CD14-positive monocyte (primary cell): ENCODE results near the gene DNAH7. TPM values are rescaled to one million over a fixed set of nuclear protein-coding genes. Genes with fewer than 3 reads are reported as not detected.

Experiments used
- DNase-seq, 3 donors: peaks; one replicate each; pipeline ENCODE4 v3.0.0-alpha.2; 2011 to 2022
- H2AFZ ChIP-seq: 2 replicates; pipeline ENCODE4 v1.6.0; 2012; ENCODE audit warnings: mild to moderate bottlenecking, low read depth, low read length, inconsistent platforms; ENCODE audit not compliant: insufficient read depth, poor library complexity, severe bottlenecking
- H3K27ac ChIP-seq, 2 donors: 1 replicate in 1 of 2; 2 replicates in 1 of 2; pipeline ENCODE4 v1.5.1; 2012 to 2013; ENCODE audit warnings: low read length in 2 of 2, control low read depth in 1 of 2, inconsistent platforms in 1 of 2, low read depth in 1 of 2, mild to moderate bottlenecking in 1 of 2
- H3K27me3 ChIP-seq, 2 donors: one replicate each; pipeline versions ENCODE4 v1.6.0 to v1.6.1; 2011 to 2013; ENCODE audit warnings: low read length in 2 of 2; ENCODE audit not compliant: control insufficient read depth in 2 of 2, insufficient read depth in 2 of 2
- H3K36me3 ChIP-seq, 2 donors: replicated peaks in 1 of 2; 1 replicate in 1 of 2; 2 replicates in 1 of 2; pipeline versions ENCODE4 v1.5.1 to v1.6.1; 2012 to 2013; ENCODE audit warnings: low read length in 2 of 2, control low read depth in 1 of 2, inconsistent platforms in 1 of 2, mild to moderate bottlenecking in 1 of 2; ENCODE audit not compliant: insufficient read depth in 2 of 2, control insufficient read depth in 1 of 2
- H3K4me1 ChIP-seq, 2 donors: 1 replicate in 1 of 2; 2 replicates in 1 of 2; pipeline versions ENCODE4 v1.5.1 to v1.6.1; 2012 to 2013; ENCODE audit warnings: low read length in 2 of 2, control low read depth in 1 of 2, inconsistent platforms in 1 of 2, mild to moderate bottlenecking in 1 of 2, moderate library complexity in 1 of 2; ENCODE audit not compliant: insufficient read depth in 2 of 2, control insufficient read depth in 1 of 2
- H3K4me2 ChIP-seq: replicated peaks from 2 replicates; pipeline ENCODE3; 2012; ENCODE audit warnings: low read length, moderate library complexity, mild to moderate bottlenecking; ENCODE audit not compliant: poor library complexity, severe bottlenecking; ENCODE audit errors: extremely low read depth
- H3K4me3 ChIP-seq, 3 experiments: fragments of 200-600 bp in 1 of 3; sonication (generic) in 1 of 3; replicated peaks in 1 of 3; 1 replicate in 2 of 3; 2 replicates in 1 of 3; pipeline ENCODE4 v1.5.1; 2011 to 2013; ENCODE audit warnings: low read length in 3 of 3, mild to moderate bottlenecking in 3 of 3, control low read depth in 2 of 3, low read depth in 2 of 3, inconsistent platforms in 1 of 3, moderate library complexity in 1 of 3
- H3K79me2 ChIP-seq: 2 replicates; pipeline ENCODE4 v1.6.0; 2012; ENCODE audit warnings: mild to moderate bottlenecking, control low read depth, inconsistent platforms, low read length, moderate library complexity; ENCODE audit not compliant: insufficient read depth
- H3K9ac ChIP-seq: 2 replicates; pipeline ENCODE4 v1.6.0; 2017; ENCODE audit warnings: low read length, mild to moderate bottlenecking; ENCODE audit not compliant: insufficient read depth, poor library complexity, severe bottlenecking
- H3K9me3 ChIP-seq, 2 donors: replicated peaks in 1 of 2; 1 replicate in 1 of 2; 2 replicates in 1 of 2; pipeline versions ENCODE4 v1.5.1 to v1.6.1; 2012 to 2013; ENCODE audit warnings: low read length in 2 of 2, control low read depth in 1 of 2; ENCODE audit not compliant: control insufficient read depth in 1 of 2, insufficient read depth in 1 of 2
- H4K20me1 ChIP-seq: 2 replicates; pipeline ENCODE4 v1.6.0; 2012; ENCODE audit warnings: mild to moderate bottlenecking, low read length, control low read depth, moderate library complexity; ENCODE audit not compliant: insufficient read depth
- H3K27ac Mint-ChIP-seq, 7 donors: one replicate each; pipeline ENCODE4 v1.8.0; 2020; ENCODE audit warnings: mild to moderate bottlenecking in 7 of 7, mixed read lengths in 7 of 7, moderate library complexity in 6 of 7, inconsistent platforms in 2 of 7
- H3K27me3 Mint-ChIP-seq, 3 donors: one replicate each; pipeline ENCODE4 v1.8.0; 2021 to 2022; ENCODE audit warnings: low read depth in 3 of 3, mild to moderate bottlenecking in 3 of 3, mixed read lengths in 3 of 3, moderate library complexity in 3 of 3, inconsistent platforms in 1 of 3
- H3K36me3 Mint-ChIP-seq, 2 donors: one replicate each; pipeline ENCODE4 v1.8.0; 2020; ENCODE audit warnings: mixed read lengths in 2 of 2, inconsistent platforms in 1 of 2, mild to moderate bottlenecking in 1 of 2
- H3K4me1 Mint-ChIP-seq: one replicate; pipeline ENCODE4 v1.8.0; 2020; ENCODE audit warnings: mild to moderate bottlenecking, mixed read lengths
- H3K4me3 Mint-ChIP-seq, 2 donors: one replicate each; pipeline ENCODE4 v1.8.0; 2020; ENCODE audit warnings: mild to moderate bottlenecking in 2 of 2, mixed read lengths in 2 of 2, moderate library complexity in 1 of 2
- H3K9me3 Mint-ChIP-seq, 7 donors: one replicate each; pipeline ENCODE4 v1.8.0; 2020 to 2022; ENCODE audit warnings: mixed read lengths in 7 of 7, mild to moderate bottlenecking in 6 of 7, moderate library complexity in 6 of 7, inconsistent platforms in 2 of 7
- CTCF ChIP-seq: fragments of 200-600 bp; IDR thresholded peaks from one replicate; pipeline ENCODE4 v1.8.0; 2022; ENCODE audit warnings: antibody characterized with exemption, mild to moderate bottlenecking
- WGBS: methylation state at CpG from one replicate; pipeline ENCODE4 v1.1.5; 2013; ENCODE audit warnings: missing lambda C conversion rate; ENCODE audit not compliant: insufficient coverage; 5-methylcytosine and 5-hydroxymethylcytosine counted together
- intact Hi-C, 2 donors: fragments of 100-400 bp; cut with micrococcal nuclease; formaldehyde crosslinking; loops; one replicate each; pipeline versions ENCODE4 v1.15.0 to v1.15.1; 2023
- polyA minus RNA-seq: library from RNA; depleted of rRNA, polyadenylated mRNA; stranded (reverse); fragments of >200 nt; gene quantifications from 2 replicates; pipeline ENCODE4 v1.2.3, GENCODE V29; 2012
- polyA plus RNA-seq, 3 donors: library from polyadenylated mRNA; depleted of rRNA in 1 of 3; unstranded in 2 of 3; stranded (reverse) in 1 of 3; fragments of 300-500 nt in 2 of 3; fragments of >200 nt in 1 of 3; fragmentation: Illumina TruSeq in 2 of 3; gene quantifications; 1 replicate in 2 of 3; 2 replicates in 1 of 3; pipeline ENCODE4 v1.2.3, GENCODE V29; 2012 to 2021
- total RNA-seq, 12 experiments: library from RNA in 1 of 12; stranded (reverse) in 1 of 12; fragments of 120-200 nt in 1 of 12; gene quantifications; one replicate each; pipeline ENCODE4 v1.2.4 and lab custom pipeline; 2013 to 2026; ENCODE audit warnings: mixed read lengths in 6 of 12, inconsistent platforms in 1 of 12

DNAH7 gene
- 0.04 TPM for total RNA-seq (2013)
- under 1 TPM in 1 of 3 donors, not detected in 2; 0.07 TPM for polyA plus RNA-seq
- polyA minus RNA-seq: under 0.01 and 0.16 TPM in 2 replicates
- total RNA-seq (lab: John Stamatoyannopoulos, UW): 0.13 to 11.0 (median 0.46) reads per million in 11 experiments

GRCh38 chr2:196068271-196069209 is at the start of gene DNAH7:
DNAH7 (minus strand) TSS chr2:196068837; CDS start chr2:196068711, 126 bp downstream.
- Mint-ChIP-seq H3K4me1 (peaks cover 7% of the 10 kb centered on the region), H3K36me3 (no peaks in the 10 kb centered on the region), H3K27ac (peak within 1 kb of the TSS; percentile 83 to 97 (median 90)), H3K9me3 (peaks cover 0 to 2% (median 0%) of the 10 kb centered on the region in 7 donors), H3K27me3 (peaks cover 0 to 2% (median 1%) of the 10 kb centered on the region in 3 donors), H3K4me3 (peak within 1 kb of the TSS; percentile 92 to 96)
- H3K9ac ChIP-seq: peak within 1 kb of the TSS; percentile 77
- no peaks in the 10 kb centered on the region for H4K20me1 ChIP-seq
- peak within 1 kb of the TSS; percentile 98 for H3K4me2 ChIP-seq
- TF ChIP-seq CTCF: peak; percentile 81
- intact Hi-C loops: no loop called here
- no peaks in the 10 kb centered on the region for H3K36me3 ChIP-seq
- H2AFZ ChIP-seq: peak within 1 kb of the TSS; percentile 91
- H3K4me3 ChIP-seq: peak within 1 kb of the TSS; percentile 71 to 94 (median 79)
- H3K27me3 ChIP-seq: no peaks in the 10 kb centered on the region
- H3K9me3 ChIP-seq: no peaks in the 10 kb centered on the region
- WGBS: 6% methylated on average over 31 of the region's 53 CpGs
- peaks cover 9 to 18% of the 10 kb centered on the region in 2 donors for H3K4me1 ChIP-seq
- no peaks in the 10 kb centered on the region for H3K79me2 ChIP-seq
- peak; percentile 81 to 88 (median 82) for DNase-seq
- H3K27ac ChIP-seq: peak within 1 kb of the TSS; percentile 54 to 86

- no peaks in the 10 kb centered on the region for H3K27me3 ChIP-seq
- H3K9ac ChIP-seq: no peak overlapping the region
- Mint-ChIP-seq H3K27me3 (no peaks in the 10 kb centered on the region), H3K27ac (no peak overlapping the region), H3K4me1 (peaks cover 7% of the 10 kb centered on the region), H3K9me3 (peaks cover 0 to 8% (median 3%) of the 10 kb centered on the region in 7 donors), H3K36me3 (no peaks in the 10 kb centered on the region), H3K4me3 (no peak overlapping the region)
- no peaks in the 10 kb centered on the region for H3K4me1 ChIP-seq
- no peaks in the 10 kb centered on the region for H4K20me1 ChIP-seq
- H3K9me3 ChIP-seq: no peaks in the 10 kb centered on the region
- DNase-seq: no peak
- intact Hi-C loops: no loop called here
- TF ChIP-seq CTCF: no peak
- no peak overlapping the region for H2AFZ ChIP-seq
- no CpG with 5 or more reads among the region's 4 CpGs for WGBS
- H3K4me2 ChIP-seq: no peak overlapping the region
- no peaks in the 10 kb centered on the region for H3K36me3 ChIP-seq
- H3K4me3 ChIP-seq: no peak overlapping the region
- H3K79me2 ChIP-seq: no peaks in the 10 kb centered on the region
- H3K27ac ChIP-seq: no peak overlapping the region
Observed at GRCh38 chr2:196117214-196117705, 48.6 kb upstream of the DNAH7 start.
